Left ventricle myocardium inferior (tissue), 1 donor: Measurements from ENCODE around the gene C10orf53. TPM values are rescaled to one million over a fixed set of nuclear protein-coding genes. Genes with fewer than 3 reads are reported as not detected.

Experiments
- DNase-seq: peaks from one replicate; pipeline ENCODE4 v3.0.0-alpha.2; 2020
- H3K27ac ChIP-seq: fragments of 200-600 bp; replicated peaks from 2 replicates; pipeline ENCODE4 v1.8.0; 2021
- H3K27me3 ChIP-seq: fragments of 200-600 bp; 2 replicates; pipeline ENCODE4 v1.8.0; 2021; ENCODE audit warnings: low read depth
- H3K36me3 ChIP-seq: fragments of 200-600 bp; 2 replicates; pipeline ENCODE4 v1.8.0; 2021
- H3K4me1 ChIP-seq: fragments of 200-600 bp; 2 replicates; pipeline ENCODE4 v1.8.0; 2021
- H3K4me3 ChIP-seq: fragments of 200-600 bp; 2 replicates; pipeline ENCODE4 v1.8.0; 2021; ENCODE audit warnings: mild to moderate bottlenecking, moderate library complexity
- H3K9me3 ChIP-seq: fragments of 200-600 bp; replicated peaks from 2 replicates; pipeline ENCODE4 v1.8.0; 2021
- CTCF ChIP-seq: fragments of 200-600 bp; IDR thresholded peaks from 2 replicates; pipeline ENCODE4 v1.8.0; 2021; ENCODE audit warnings: antibody characterized with exemption, mild to moderate bottlenecking, borderline replicate concordance
- intact Hi-C: fragments of 100-400 bp; cut with micrococcal nuclease; formaldehyde crosslinking; loops from one replicate; pipeline ENCODE4 v1.11.0; 2022
- total RNA-seq: library from RNA; stranded (reverse); fragmentation: NEBNext Ultra II Directional; extraction: Animal tissue kit (Norgen Biotek cat#: 25700); gene quantifications from one replicate; pipeline ENCODE4 v1.2.1, GENCODE V29; 2021
- donor health status: DM: no; HTN: yes; CAD: no; lungs with severe emphysema.

C10orf53 gene
- total RNA-seq, 1 donor from 2014 or later: not detected

GRCh38 chr10:49663596-49663995, 15.9 kb upstream of the C10orf53 start:
- H3K4me1 ChIP-seq: no peaks in the 10 kb centered on the region
- H3K36me3 ChIP-seq: no peaks in the 10 kb centered on the region
- H3K9me3 ChIP-seq: peaks cover 19% of the 10 kb centered on the region
- DNase-seq: no peak
- H3K27me3 ChIP-seq: peaks cover 52% of the 10 kb centered on the region
- intact Hi-C loops: no loop called here
- TF ChIP-seq CTCF: no peak
- H3K27ac ChIP-seq: no peak overlapping the region
- no peak overlapping the region for H3K4me3 ChIP-seq

GRCh38 chr10:49664006-49664841, 15.2 kb upstream of the C10orf53 start:
- no peaks in the 10 kb centered on the region for H3K36me3 ChIP-seq
- no peak overlapping the region for H3K4me3 ChIP-seq
- H3K9me3 ChIP-seq: peaks cover 13% of the 10 kb centered on the region
- intact Hi-C loops: no loop called here
- no peak for DNase-seq
- H3K27me3 ChIP-seq: peaks cover 58% of the 10 kb centered on the region
- H3K27ac ChIP-seq: no peak overlapping the region
- no peak for TF ChIP-seq CTCF
- H3K4me1 ChIP-seq: no peaks in the 10 kb centered on the region

- no peak overlapping the region for H3K27ac ChIP-seq
- H3K4me1 ChIP-seq: no peaks in the 10 kb centered on the region
- no peak for TF ChIP-seq CTCF
- intact Hi-C loops: no loop called here
- no peak overlapping the region for H3K4me3 ChIP-seq
- H3K9me3 ChIP-seq: peaks cover 6% of the 10 kb centered on the region
- no peaks in the 10 kb centered on the region for H3K36me3 ChIP-seq
- no peak for DNase-seq
- H3K27me3 ChIP-seq: peaks cover 65% of the 10 kb centered on the region
Observed at GRCh38 chr10:49664842-49665355, 14.6 kb upstream of the C10orf53 start.

GRCh38 chr10:49666054-49666615, 13.3 kb upstream of the C10orf53 start:
- peaks cover 78% of the 10 kb centered on the region for H3K27me3 ChIP-seq
- peaks cover 5% of the 10 kb centered on the region for H3K9me3 ChIP-seq
- H3K36me3 ChIP-seq: no peaks in the 10 kb centered on the region
- no peak for TF ChIP-seq CTCF
- DNase-seq: no peak
- no peaks in the 10 kb centered on the region for H3K4me1 ChIP-seq
- H3K27ac ChIP-seq: no peak overlapping the region
- intact Hi-C loops: no loop called here
- H3K4me3 ChIP-seq: no peak overlapping the region

- no peak for TF ChIP-seq CTCF
- no peak for DNase-seq
- no peak overlapping the region for H3K4me3 ChIP-seq
- intact Hi-C loops: no loop called here
- peaks cover 9% of the 10 kb centered on the region for H3K9me3 ChIP-seq
- H3K27ac ChIP-seq: no peak overlapping the region
- peaks cover 82% of the 10 kb centered on the region for H3K27me3 ChIP-seq
- H3K36me3 ChIP-seq: no peaks in the 10 kb centered on the region
- no peaks in the 10 kb centered on the region for H3K4me1 ChIP-seq
Observed at GRCh38 chr10:49666685-49667084, 12.8 kb upstream of the C10orf53 start.
